ENCODE results near the gene AMBRA1.

GRCh38 chr11:46431211-46431610 is 162.6 kb downstream of the AMBRA1 start:
- TF ChIP-seq POLR2A (IDR thresholded peaks at IDR 0.05) (no peak), POLR2AphosphoS5 (IDR thresholded peaks at IDR 0.05) (no peak)

All from breast epithelium (tissue), 3 donors.